Erythroblast (primary cell): Measurements from ENCODE around the gene AGAP1.

Source experiments
- GATA1 ChIP-seq: IDR thresholded peaks from 2 replicates; pipeline ENCODE4 v1.6.1; 2011; ENCODE audit warnings: low read depth, mild to moderate bottlenecking, control low read depth, low read length, moderate library complexity
- POLR2A ChIP-seq: IDR thresholded peaks from 2 replicates; pipeline ENCODE4 v1.6.1; 2011; ENCODE audit warnings: mild to moderate bottlenecking, low read length

- no peak for TF ChIP-seq POLR2A
- no peak for TF ChIP-seq GATA1
These were observed 476.6 kb downstream of the AGAP1 start for GRCh38 chr2:235970204-235971040.
